Thyroid gland (tissue), 4 donors: Measurements from ENCODE around the gene CACNA1H. TPM values are rescaled to one million over a fixed set of nuclear protein-coding genes. Genes with fewer than 3 reads are reported as not detected.

Experiments used
- DNase-seq, 2 donors: peaks; one replicate each; pipeline ENCODE4 v3.0.0-alpha.2; 2019
- H3K27ac ChIP-seq, 3 donors: fragments of 200-600 bp; sonication (generic); 1 replicate in 2 of 3; 2 replicates in 1 of 3; pipeline ENCODE4 v1.5.1; 2016 to 2019; ENCODE audit warnings: mild to moderate bottlenecking in 1 of 3, moderate library complexity in 1 of 3
- H3K27me3 ChIP-seq: fragments of 200-600 bp; sonication (generic); one replicate; pipeline ENCODE4 v1.5.1; 2019
- H3K36me3 ChIP-seq, 2 donors: fragments of 200-600 bp; sonication (generic); one replicate each; pipeline ENCODE4 v1.5.1; 2016 to 2019
- H3K4me1 ChIP-seq, 2 donors: fragments of 200-600 bp; sonication (generic); one replicate each; pipeline ENCODE4 v1.5.1; 2017 to 2019
- H3K4me3 ChIP-seq, 3 donors: fragments of 200-600 bp; sonication (generic); replicated peaks in 1 of 3; 1 replicate in 2 of 3; 2 replicates in 1 of 3; pipeline ENCODE4 v1.5.1; 2016; ENCODE audit warnings: mild to moderate bottlenecking in 1 of 3
- H3K9me3 ChIP-seq: fragments of 200-600 bp; sonication (generic); one replicate; pipeline ENCODE4 v1.5.1; 2017
- POLR2A ChIP-seq, 2 donors: fragments of 450-650 bp; IDR thresholded peaks; one replicate each; pipeline ENCODE4 v1.6.1; 2017; ENCODE audit warnings: antibody characterized with exemption in 2 of 2, mild to moderate bottlenecking in 2 of 2, moderate library complexity in 1 of 2
- WGBS, 2 donors: methylation state at CpG; one replicate each; pipeline ENCODE4 v1.1.5; 2017; 5-methylcytosine and 5-hydroxymethylcytosine counted together
- intact Hi-C: fragments of 100-400 bp; cut with DNase I; formaldehyde crosslinking; loops from one replicate; pipeline ENCODE4 v1.15.1; 2023
- total RNA-seq, 4 donors: library from RNA; depleted of rRNA; stranded (reverse); fragments of >200 nt; gene quantifications; one replicate each; pipeline ENCODE4 v1.2.3, GENCODE V29; 2016
- TF ChIP-seq, protein P1 (sequence below), 6 experiments: fragments of 200-600 bp in 3 of 6; fragments of 450-650 bp in 3 of 6; sonication (generic) in 3 of 6; IDR thresholded peaks; one replicate each; pipeline ENCODE4 v1.5.1; 2016 to 2019; ENCODE audit warnings: antibody characterized with exemption in 6 of 6, mild to moderate bottlenecking in 2 of 6, inconsistent platforms in 1 of 6, moderate library complexity in 1 of 6

The CACNA1H gene
- total RNA-seq, 4 donors from 2014 or later = 8.4 to 12.4 (median 9.3) TPM

DNA sequence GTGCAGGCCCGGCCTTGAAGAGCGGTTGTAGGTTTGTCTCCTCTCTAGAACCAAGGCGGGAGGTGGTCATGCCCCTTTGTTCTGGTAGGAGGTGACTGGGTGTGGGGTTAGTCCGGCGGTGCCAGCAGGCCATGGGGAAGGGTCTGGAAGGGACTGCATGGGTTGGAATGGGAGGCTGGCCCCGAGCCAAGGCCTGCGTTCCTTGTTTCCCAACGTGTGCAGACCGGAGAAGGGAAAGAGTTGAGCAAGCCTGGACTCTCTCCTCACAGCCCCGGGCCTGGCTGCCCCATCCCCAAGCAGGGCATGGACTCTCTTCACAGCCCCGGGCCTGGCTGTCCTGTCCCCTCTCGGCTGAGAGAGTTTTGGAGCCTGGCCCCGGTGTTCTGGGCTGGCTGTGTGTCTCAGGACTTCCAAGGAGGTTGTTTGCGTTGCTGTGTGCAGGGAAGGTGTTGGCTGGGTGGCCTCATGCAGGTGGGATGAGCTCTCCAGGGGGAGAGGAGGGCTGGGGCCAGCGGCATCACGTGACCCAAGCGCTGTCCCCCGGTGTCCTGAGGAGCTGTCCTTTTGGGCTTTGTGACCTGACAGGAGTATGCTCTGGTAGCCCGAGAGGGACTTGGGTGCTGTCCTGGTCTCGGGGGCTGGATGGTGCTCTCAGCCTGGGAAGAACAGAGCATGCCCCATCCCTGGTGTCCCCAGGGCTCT is 2.6 kb downstream of the CACNA1H start:
- peak overlapping the region in 2 of 3 donors; percentile 7 to 65 for H3K27ac ChIP-seq
- H3K36me3 ChIP-seq = no peaks in the 10 kb centered on the region
- H3K27me3 ChIP-seq = no peaks in the 10 kb centered on the region
- H3K4me3 ChIP-seq = no peak overlapping the region
- 67 to 68% methylated on average over 18 of the region's 20 CpGs for WGBS, 2 donors
- H3K9me3 ChIP-seq = no peaks in the 10 kb centered on the region
- H3K4me1 ChIP-seq = peaks cover 13 to 34% of the 10 kb centered on the region in 2 donors
- intact Hi-C loops = no loop called here
- DNase-seq = no peak
- TF ChIP-seq POLR2A (IDR thresholded peaks at IDR 0.05) = no peak
- TF ChIP-seq, protein P1, sequence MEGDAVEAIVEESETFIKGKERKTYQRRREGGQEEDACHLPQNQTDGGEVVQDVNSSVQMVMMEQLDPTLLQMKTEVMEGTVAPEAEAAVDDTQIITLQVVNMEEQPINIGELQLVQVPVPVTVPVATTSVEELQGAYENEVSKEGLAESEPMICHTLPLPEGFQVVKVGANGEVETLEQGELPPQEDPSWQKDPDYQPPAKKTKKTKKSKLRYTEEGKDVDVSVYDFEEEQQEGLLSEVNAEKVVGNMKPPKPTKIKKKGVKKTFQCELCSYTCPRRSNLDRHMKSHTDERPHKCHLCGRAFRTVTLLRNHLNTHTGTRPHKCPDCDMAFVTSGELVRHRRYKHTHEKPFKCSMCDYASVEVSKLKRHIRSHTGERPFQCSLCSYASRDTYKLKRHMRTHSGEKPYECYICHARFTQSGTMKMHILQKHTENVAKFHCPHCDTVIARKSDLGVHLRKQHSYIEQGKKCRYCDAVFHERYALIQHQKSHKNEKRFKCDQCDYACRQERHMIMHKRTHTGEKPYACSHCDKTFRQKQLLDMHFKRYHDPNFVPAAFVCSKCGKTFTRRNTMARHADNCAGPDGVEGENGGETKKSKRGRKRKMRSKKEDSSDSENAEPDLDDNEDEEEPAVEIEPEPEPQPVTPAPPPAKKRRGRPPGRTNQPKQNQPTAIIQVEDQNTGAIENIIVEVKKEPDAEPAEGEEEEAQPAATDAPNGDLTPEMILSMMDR (IDR thresholded peaks at IDR 0.05) = no peak

DNA sequence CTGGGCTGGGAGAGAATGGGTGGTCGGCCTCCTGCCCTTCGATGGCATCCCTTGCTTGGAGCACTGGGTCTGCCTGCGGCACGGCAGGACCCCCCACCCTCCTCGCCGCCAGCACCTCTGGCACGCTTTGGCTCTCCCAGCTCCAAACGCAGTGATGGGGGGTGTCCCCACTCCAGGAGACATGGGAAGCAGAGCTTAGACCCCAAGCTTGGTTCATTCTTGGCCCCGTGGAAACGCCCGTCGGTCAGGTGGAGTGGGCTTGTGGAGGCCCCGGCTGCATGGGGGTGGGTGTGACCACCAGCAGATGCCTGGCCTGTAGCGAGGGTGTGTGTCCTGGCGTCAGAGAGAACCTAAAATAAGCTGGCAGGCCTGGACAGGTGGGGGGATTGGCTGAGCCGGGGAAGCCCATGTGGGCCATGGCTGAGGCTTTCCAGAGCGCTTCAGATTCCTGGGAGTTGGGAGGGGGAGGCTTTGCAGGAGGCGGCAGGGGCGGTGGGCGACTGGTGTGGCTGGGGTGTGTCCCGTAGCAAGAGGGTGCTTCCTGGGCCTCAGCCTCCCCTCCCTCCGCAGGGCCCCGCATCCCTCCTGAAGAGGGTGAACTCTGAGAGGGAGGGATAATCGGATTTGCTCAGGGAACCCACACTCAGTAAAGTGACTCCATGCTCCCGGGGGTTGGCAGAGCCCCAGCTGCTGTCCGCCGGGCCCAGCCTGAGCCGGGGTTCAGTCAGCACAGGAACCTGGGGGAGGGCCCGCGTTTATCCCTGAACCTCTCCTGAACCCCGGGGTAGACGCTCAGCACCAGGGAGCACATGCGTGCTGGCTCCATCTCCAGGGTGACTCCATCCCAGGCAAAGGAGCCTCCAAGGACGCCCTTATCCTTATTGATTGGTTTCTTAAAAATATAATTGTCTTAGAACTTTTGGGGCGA is 3.4 kb downstream of the CACNA1H start:
- H3K36me3 ChIP-seq = no peaks in the 10 kb centered on the region
- no peak for DNase-seq
- whole genome bisulfite sequencing, 2 donors = 83 to 88% methylated on average over 12 to 27 of the region's 35 CpGs
- H3K4me3 ChIP-seq = no peak overlapping the region
- no peaks in the 10 kb centered on the region for H3K27me3 ChIP-seq
- peaks cover 18 to 42% of the 10 kb centered on the region in 2 donors for H3K4me1 ChIP-seq
- no peak overlapping the region for H3K27ac ChIP-seq
- TF ChIP-seq, protein P1 (IDR thresholded peaks at IDR 0.05) = no peak
- TF ChIP-seq POLR2A (IDR thresholded peaks at IDR 0.05) = no peak
- intact Hi-C loops = no loop called here
- H3K9me3 ChIP-seq = no peaks in the 10 kb centered on the region

DNA sequence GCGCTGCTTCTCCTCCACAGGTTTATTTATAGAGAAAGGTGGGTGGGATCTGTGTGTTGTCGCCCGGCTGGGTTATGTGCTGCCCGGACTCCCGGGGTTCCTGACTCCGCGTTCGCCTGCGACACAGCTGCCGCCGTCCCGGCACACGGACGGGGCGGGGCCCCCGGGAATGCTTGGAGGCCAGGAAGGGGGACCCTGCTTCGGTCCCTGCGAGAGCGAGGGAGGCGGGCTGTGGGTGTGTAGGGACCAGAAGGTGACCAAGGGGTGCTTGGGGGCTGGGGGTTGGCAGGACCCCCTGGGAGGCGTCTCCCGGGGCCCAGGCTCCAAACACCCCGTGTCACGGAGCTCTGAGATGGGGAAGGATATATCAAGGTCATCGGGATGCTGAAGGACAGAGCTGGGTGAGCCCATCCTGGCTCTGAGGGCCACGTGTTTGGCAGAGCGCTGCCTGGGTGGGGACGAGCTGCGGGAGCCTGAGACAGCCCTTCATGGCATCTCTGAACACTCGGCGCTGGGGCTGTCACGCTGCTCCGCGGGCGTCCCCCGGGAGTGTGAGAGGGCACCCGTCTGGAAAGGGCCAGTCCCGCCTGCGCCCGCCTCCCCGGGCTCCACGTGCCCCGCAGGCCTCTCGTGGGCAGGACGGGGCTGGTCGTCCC is 4.2 kb downstream of the CACNA1H start:
- WGBS, 2 donors = 90 to 94% methylated on average over 39 to 46 of the region's 46 CpGs
- Histone ChIP-seq H3K36me3 (no peaks in the 10 kb centered on the region), H3K4me1 (peaks cover 18 to 42% of the 10 kb centered on the region in 2 donors), H3K4me3 (no peak overlapping the region), H3K27me3 (no peaks in the 10 kb centered on the region), H3K27ac (no peak overlapping the region), H3K9me3 (no peaks in the 10 kb centered on the region)
- no peak for DNase-seq
- TF ChIP-seq POLR2A (IDR thresholded peaks at IDR 0.05) = no peak
- TF ChIP-seq, protein P1 (IDR thresholded peaks at IDR 0.05) = no peak
- intact Hi-C loops = no loop called here

DNA sequence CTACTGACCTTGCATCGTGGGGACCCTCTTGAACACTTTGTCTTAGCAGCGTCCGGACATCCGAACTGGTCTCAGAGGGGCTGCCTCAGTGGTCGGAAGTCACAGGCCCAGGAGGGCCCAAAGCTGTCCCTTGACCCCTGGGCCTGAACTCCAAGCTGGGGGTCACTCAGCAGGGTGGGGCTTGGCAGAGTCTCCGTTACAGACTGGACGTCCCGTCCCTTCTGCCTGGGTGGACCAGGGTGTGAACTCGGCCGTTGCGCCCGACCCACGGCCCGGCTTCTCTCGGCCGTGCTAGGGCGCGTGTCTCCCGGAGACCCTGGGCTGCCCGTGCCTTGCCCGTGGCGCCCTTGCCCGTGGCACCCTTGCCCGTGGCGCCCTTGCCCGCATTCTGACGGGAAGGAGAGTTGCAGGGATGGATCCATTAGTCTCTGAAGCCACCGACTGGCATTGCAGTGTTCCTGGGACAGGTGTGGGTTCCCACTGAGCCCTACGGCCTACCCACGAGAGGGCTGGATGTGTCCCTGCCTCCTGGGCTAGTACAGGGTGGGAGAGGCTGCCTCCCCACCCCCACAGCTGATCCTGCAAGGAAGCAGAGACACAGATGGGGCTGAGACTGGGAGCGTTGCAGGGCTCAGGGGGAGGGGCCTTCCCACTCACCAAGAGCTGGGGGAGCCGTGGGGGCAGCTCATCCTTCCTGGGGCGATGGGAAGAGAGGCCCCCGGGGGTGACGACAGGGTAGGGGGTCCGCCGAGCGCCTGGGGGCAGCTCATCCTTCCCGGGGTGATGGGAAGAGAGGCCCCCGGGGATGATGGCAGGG is 4.9 kb downstream of the CACNA1H start:
- TF ChIP-seq, protein P1 (IDR thresholded peaks at IDR 0.05) = no peak
- no peak for TF ChIP-seq POLR2A (IDR thresholded peaks at IDR 0.05)
- Histone ChIP-seq H3K36me3 (no peaks in the 10 kb centered on the region), H3K27ac (no peak overlapping the region), H3K4me1 (peaks cover 18 to 42% of the 10 kb centered on the region in 2 donors), H3K4me3 (no peak overlapping the region), H3K27me3 (no peaks in the 10 kb centered on the region), H3K9me3 (no peaks in the 10 kb centered on the region)
- intact Hi-C loops = no loop called here
- DNase-seq = no peak
- WGBS, 2 donors = 78 to 81% methylated on average over 17 to 28 of the region's 40 CpGs
